Activated T-helper 1 cell treated with anti-CD3 and anti-CD28 coated beads, Interleukin-12 subunit alpha, Interleukin-12 subunit beta, Interleukin-2, Interleukin-4 antibody, amounts not matched to agents 30 ng/mL and 10 ng/mL and 1 ng/mL, durations not matched to agents 14 hours and 24 hours and 36 hours (primary cell): ENCODE measurements around the gene TAF11L7. TPM values are rescaled to one million over a fixed set of nuclear protein-coding genes. Genes with fewer than 3 reads are reported as not detected.
"Not testable (repeated sequence)": the region's sequence is repeated elsewhere in the genome, so short reads cannot be mapped to it uniquely, and the experiment has no call there.

ENCODE experiments used
- DNase-seq: peaks from one replicate; pipeline ENCODE4 v3.0.0; 2021; ENCODE audit warnings: low spot score
- H3K27ac Mint-ChIP-seq: one replicate; pipeline ENCODE4 v1.8.0; 2021; ENCODE audit warnings: mild to moderate bottlenecking, mixed read lengths
- H3K27me3 Mint-ChIP-seq: one replicate; pipeline ENCODE4 v1.8.0; 2022; ENCODE audit warnings: mild to moderate bottlenecking, moderate library complexity, mixed read lengths; ENCODE audit not compliant: insufficient read depth
- H3K36me3 Mint-ChIP-seq: one replicate; pipeline ENCODE4 v1.8.0; 2021; ENCODE audit warnings: low read depth, mixed read lengths
- H3K4me1 Mint-ChIP-seq: one replicate; pipeline ENCODE4 v1.8.0; 2021; ENCODE audit warnings: low read depth, mixed read lengths
- H3K4me3 Mint-ChIP-seq: one replicate; pipeline ENCODE4 v1.8.0; 2021; ENCODE audit warnings: mild to moderate bottlenecking, moderate library complexity, mixed read lengths
- H3K9me3 Mint-ChIP-seq: one replicate; pipeline ENCODE4 v1.8.0; 2021; ENCODE audit warnings: mixed read lengths
- intact Hi-C: fragments of 100-400 bp; cut with micrococcal nuclease; formaldehyde crosslinking; loops from one replicate; pipeline ENCODE4 v1.15.1; 2024
- total RNA-seq: library from RNA; stranded (reverse); gene quantifications from 2 replicates; pipeline ENCODE4 v1.2.3, GENCODE V29; 2022

Gene TAF11L7
- total RNA-seq, result not detected in 2 replicates

DNA sequence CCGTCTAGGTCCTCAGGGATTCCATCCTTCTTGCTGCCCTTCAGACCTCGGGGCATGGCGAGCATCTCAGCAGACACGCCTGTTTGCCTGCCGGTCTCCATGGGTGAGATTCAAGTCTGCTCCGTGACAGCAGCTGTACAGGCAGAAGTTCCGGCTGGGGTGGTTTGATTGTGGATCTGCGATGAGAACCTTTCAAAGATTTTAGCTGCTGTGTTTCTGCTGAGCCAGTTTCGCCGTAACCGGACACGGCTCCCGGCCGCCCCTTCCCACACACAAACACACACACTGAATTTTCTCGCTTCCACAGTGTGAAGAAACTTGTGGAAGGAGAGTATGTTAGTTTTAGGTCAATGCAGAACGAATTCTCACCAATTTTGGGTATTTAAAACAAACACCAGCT, at the start of gene TAF11L7:
Gene TAF11L7 (minus strand): TSS at position 101 of the 400 bp plus-strand sequence.
- H3K9me3 Mint-ChIP-seq, DNase-seq, H3K4me1 Mint-ChIP-seq, H3K36me3 Mint-ChIP-seq, H3K27me3 Mint-ChIP-seq, H3K27ac Mint-ChIP-seq, H3K4me3 Mint-ChIP-seq, intact Hi-C loops: not testable (repeated sequence)

DNA sequence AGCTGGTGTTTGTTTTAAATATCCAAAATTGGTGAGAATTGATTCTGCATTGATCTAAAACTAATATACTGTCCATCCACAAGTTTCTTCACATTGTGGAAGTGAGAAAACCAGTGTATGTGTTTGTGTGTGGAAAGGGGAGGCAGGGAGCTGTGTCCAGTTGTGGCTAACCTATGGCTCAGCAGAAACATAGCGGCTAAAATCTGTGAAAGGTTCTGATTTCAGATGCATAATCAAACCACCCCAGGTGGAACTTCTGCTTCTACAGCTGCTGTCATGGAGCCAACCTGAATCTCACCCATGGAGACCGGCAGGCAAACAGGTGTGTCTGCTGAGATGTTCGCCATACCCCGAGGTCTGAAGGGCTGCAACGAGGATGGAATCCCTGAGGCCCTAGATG, 48.6 kb upstream of the TAF11L7 start, which contains the start of gene TAF11L14:
Gene TAF11L14 (plus strand): TSS at position 301 of the 400 bp plus-strand sequence.
- no peak within 1 kb of the TSS for H3K4me3 Mint-ChIP-seq
- H3K36me3 Mint-ChIP-seq, result no peaks in the 10 kb centered on the region
- intact Hi-C loops, result no loop called here
- no peak within 1 kb of the TSS for H3K27ac Mint-ChIP-seq
- H3K9me3 Mint-ChIP-seq, result peaks cover 26% of the 10 kb centered on the region
- H3K27me3 Mint-ChIP-seq, result no peaks in the 10 kb centered on the region
- no peak for DNase-seq
- H3K4me1 Mint-ChIP-seq, result no peaks in the 10 kb centered on the region

- not testable (repeated sequence) for H3K4me1 Mint-ChIP-seq
Measured at GRCh38 chr5:17631788-17632187, 46.2 kb upstream of the TAF11L7 start, which contains the start of gene TAF11L13. TSS of gene TAF11L13 (plus strand) at chr5:17632088.

DNA sequence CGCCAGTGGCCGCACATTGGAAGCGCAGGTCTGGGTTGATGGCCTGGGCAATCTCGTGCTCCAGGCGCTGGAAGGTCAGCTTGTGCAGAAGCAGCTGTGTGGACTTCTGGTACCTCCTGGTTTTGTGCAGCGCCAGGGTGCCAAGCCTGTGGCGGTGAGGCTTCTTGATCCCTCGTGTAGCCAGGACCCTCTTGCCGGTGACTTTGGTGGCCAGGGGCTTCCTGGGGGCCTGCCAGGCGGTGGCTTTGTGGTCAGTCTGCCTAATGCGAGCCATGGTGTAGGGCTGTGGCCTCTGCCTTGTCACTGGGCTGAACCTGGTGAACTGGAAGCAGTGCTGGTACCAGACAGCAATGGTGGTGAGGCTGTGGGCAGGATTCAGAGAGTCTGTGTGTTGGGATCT, 40.1 kb upstream of the TAF11L7 start:
- Mint-ChIP-seq H3K4me3 (no peak overlapping the region), H3K27me3 (no peaks in the 10 kb centered on the region), H3K27ac (no peak overlapping the region), H3K9me3 (peaks cover 23% of the 10 kb centered on the region), H3K4me1 (no peaks in the 10 kb centered on the region), H3K36me3 (no peaks in the 10 kb centered on the region)
- DNase-seq, result no peak
- intact Hi-C loops, result no loop called here

More at GRCh38 chr5:17631788-17632187, 46.2 kb upstream of the TAF11L7 start, which contains the start of gene TAF11L13:
- H3K27ac Mint-ChIP-seq, DNase-seq, intact Hi-C loops, H3K36me3 Mint-ChIP-seq, H3K27me3 Mint-ChIP-seq, H3K4me3 Mint-ChIP-seq: not testable (repeated sequence)
- H3K9me3 Mint-ChIP-seq, result peaks cover 30% of the 10 kb centered on the region

DNA sequence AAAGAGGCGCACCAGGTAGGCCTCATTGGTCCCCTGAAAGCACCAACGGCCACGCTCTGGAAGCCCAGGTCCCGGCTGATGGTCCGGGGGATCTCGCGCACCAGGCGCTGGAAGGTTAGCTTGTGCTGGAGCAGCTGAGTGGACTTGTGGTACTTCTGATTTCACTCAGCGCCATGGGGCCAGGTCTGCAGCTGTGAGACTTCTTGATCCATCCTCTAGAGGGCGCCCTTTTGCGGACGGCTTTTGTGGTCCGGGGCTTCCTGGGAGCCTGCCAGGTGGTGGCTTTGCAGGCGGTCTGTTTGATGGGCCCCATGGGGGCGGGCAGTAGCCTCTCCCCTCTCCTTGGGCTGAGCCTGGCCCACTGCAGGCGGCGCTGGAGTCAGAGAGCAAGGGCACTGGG, 35.1 kb upstream of the TAF11L7 start:
- Mint-ChIP-seq H3K4me3 (no peak overlapping the region), H3K27ac (no peak overlapping the region), H3K36me3 (no peaks in the 10 kb centered on the region), H3K9me3 (peaks cover 26% of the 10 kb centered on the region), H3K27me3 (no peaks in the 10 kb centered on the region), H3K4me1 (no peaks in the 10 kb centered on the region)
- DNase-seq, result no peak
- intact Hi-C loops, result no loop called here

- H3K4me1 Mint-ChIP-seq, result no peaks in the 10 kb centered on the region
- H3K27ac Mint-ChIP-seq, result no peak overlapping the region
- no peaks in the 10 kb centered on the region for H3K36me3 Mint-ChIP-seq
- H3K9me3 Mint-ChIP-seq, result peaks cover 29% of the 10 kb centered on the region
- no peaks in the 10 kb centered on the region for H3K27me3 Mint-ChIP-seq
- no peak for DNase-seq
- H3K4me3 Mint-ChIP-seq, result no peak overlapping the region
- intact Hi-C loops, result no loop called here
Measured at GRCh38 chr5:17619354-17619753, 33.8 kb upstream of the TAF11L7 start.

- H3K4me1 Mint-ChIP-seq, result no peaks in the 10 kb centered on the region
- H3K9me3 Mint-ChIP-seq, result peaks cover 29% of the 10 kb centered on the region
- no peak overlapping the region for H3K4me3 Mint-ChIP-seq
- H3K27ac Mint-ChIP-seq, result no peak overlapping the region
- no peaks in the 10 kb centered on the region for H3K36me3 Mint-ChIP-seq
- intact Hi-C loops, result no loop called here
- H3K27me3 Mint-ChIP-seq, result no peaks in the 10 kb centered on the region
- DNase-seq, result no peak
Measured at GRCh38 chr5:17614872-17615605, 29.5 kb upstream of the TAF11L7 start.

GRCh38 chr5:17610092-17610491, 24.5 kb upstream of the TAF11L7 start, which contains the start of gene TAF11L12:
TSS of gene TAF11L12 (plus strand) at chr5:17610392.
- DNase-seq, H3K36me3 Mint-ChIP-seq, intact Hi-C loops, H3K4me1 Mint-ChIP-seq, H3K27ac Mint-ChIP-seq, H3K4me3 Mint-ChIP-seq, H3K27me3 Mint-ChIP-seq: not testable (repeated sequence)
- peaks cover 24% of the 10 kb centered on the region for H3K9me3 Mint-ChIP-seq

DNA sequence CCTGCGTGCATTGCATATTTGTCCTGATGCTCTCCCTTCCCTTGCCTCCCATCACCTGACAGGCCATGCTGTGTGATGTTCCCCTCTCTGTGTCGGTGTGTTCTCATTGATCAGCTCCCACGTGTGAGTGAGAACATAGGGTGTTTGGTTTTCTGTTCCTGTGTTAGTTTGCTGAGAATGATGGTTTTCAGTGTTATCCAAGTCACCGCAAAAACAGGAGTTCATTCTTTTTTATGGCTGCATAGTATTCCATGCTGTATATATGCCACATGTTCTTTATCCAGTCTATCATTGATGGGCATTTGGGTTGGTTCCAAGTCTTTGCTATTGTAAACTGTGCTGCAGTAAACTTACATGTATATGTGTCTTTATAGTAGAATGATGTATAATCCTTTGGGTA, 21.9 kb upstream of the TAF11L7 start:
- intact Hi-C loops, DNase-seq, H3K27ac Mint-ChIP-seq, H3K36me3 Mint-ChIP-seq, H3K27me3 Mint-ChIP-seq, H3K4me3 Mint-ChIP-seq, H3K4me1 Mint-ChIP-seq: not testable (repeated sequence)
- peaks cover 26% of the 10 kb centered on the region for H3K9me3 Mint-ChIP-seq

DNA sequence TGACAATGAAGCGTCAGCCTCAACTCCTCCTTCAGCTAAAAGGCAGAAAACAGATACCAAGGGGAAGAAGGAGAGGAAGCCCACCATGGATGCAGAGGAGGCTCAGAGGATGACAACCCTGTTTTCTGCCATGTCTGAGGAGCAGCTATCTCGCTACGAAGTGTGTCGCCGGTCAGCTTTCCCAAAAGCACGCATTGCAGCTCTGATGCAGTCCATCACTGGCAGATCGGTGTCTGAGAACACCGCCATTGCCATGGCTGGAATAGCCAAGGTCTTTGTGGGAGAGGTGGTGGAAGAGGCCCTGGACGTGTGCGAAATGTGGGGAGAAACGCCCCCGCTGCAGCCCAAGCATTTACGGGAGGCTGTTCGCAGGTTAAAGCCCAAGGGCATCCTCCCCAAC, 19.4 kb upstream of the TAF11L7 start:
- Mint-ChIP-seq H3K36me3 (no peaks in the 10 kb centered on the region), H3K27me3 (no peaks in the 10 kb centered on the region), H3K4me3 (no peak overlapping the region), H3K9me3 (peaks cover 20% of the 10 kb centered on the region), H3K27ac (no peak overlapping the region), H3K4me1 (no peaks in the 10 kb centered on the region)
- intact Hi-C loops, result no loop called here
- DNase-seq, result no peak

- H3K27me3 Mint-ChIP-seq, H3K27ac Mint-ChIP-seq, intact Hi-C loops, H3K36me3 Mint-ChIP-seq, H3K4me3 Mint-ChIP-seq, H3K4me1 Mint-ChIP-seq, DNase-seq: not testable (repeated sequence)
- peaks cover 25% of the 10 kb centered on the region for H3K9me3 Mint-ChIP-seq
Measured at GRCh38 chr5:17603880-17604279, 18.3 kb upstream of the TAF11L7 start, which contains the start of gene TAF11L11. TSS of gene TAF11L11 (plus strand) at chr5:17604183.

GRCh38 chr5:17597728-17598127, 12.2 kb upstream of the TAF11L7 start, which contains the start of gene TAF11L10:
TSS of gene TAF11L10 (minus strand) at chr5:17597828.
- H3K36me3 Mint-ChIP-seq, intact Hi-C loops, H3K4me3 Mint-ChIP-seq, DNase-seq, H3K27me3 Mint-ChIP-seq, H3K27ac Mint-ChIP-seq, H3K4me1 Mint-ChIP-seq: not testable (repeated sequence)
- H3K9me3 Mint-ChIP-seq, result peaks cover 12% of the 10 kb centered on the region

GRCh38 chr5:17594255-17594654, 8.7 kb upstream of the TAF11L7 start, which contains the start of gene TAF11L9:
TSS of gene TAF11L9 (minus strand) at chr5:17594394.
- not testable (repeated sequence) for H3K4me3 Mint-ChIP-seq, H3K4me1 Mint-ChIP-seq, H3K9me3 Mint-ChIP-seq

More at GRCh38 chr5:17594255-17594654, 8.7 kb upstream of the TAF11L7 start, which contains the start of gene TAF11L9:
- H3K27me3 Mint-ChIP-seq, intact Hi-C loops, DNase-seq, H3K36me3 Mint-ChIP-seq, H3K27ac Mint-ChIP-seq: not testable (repeated sequence)
